ENCODE measurements around the gene TBK1.

The TBK1 gene

GRCh38 chr12:64418209-64418608, 33.7 kb upstream of the TBK1 start:
- no peak for FAIRE-seq

GRCh38 chr12:64419696-64420095, 32.2 kb upstream of the TBK1 start:
- no peak for FAIRE-seq
- no peak for TF ChIP-seq SPI1 (IDR thresholded peaks at IDR 0.05; ENCODE audit: low read depth, low read length)
- TF ChIP-seq PAX5 (IDR thresholded peaks at IDR 0.05; ENCODE audit: insufficient read depth, low read length, severe bottlenecking): no peak
- no peak for TF ChIP-seq POLR2AphosphoS5 (IDR thresholded peaks at IDR 0.05; ENCODE audit: low read depth, low read length)
- no peak for TF ChIP-seq TAF1 (IDR thresholded peaks at IDR 0.05; ENCODE audit: low read depth, low read length)
- no peak for TF ChIP-seq POLR2A (IDR thresholded peaks at IDR 0.05; ENCODE audit: low read depth, low read length)
- no peak for TF ChIP-seq POU2F2 (IDR thresholded peaks at IDR 0.05; ENCODE audit: low read depth, low read length)
- DNase-seq (ENCODE audit: insufficient read length, low spot score): no peak

More at GRCh38 chr12:64418209-64418608, 33.7 kb upstream of the TBK1 start:
- DNase-seq (ENCODE audit: insufficient read length, low spot score): no peak
- TF ChIP-seq POLR2A (IDR thresholded peaks at IDR 0.05; ENCODE audit: low read depth, low read length) (no peak), SPI1 (IDR thresholded peaks at IDR 0.05; ENCODE audit: low read depth, low read length) (no peak), POLR2AphosphoS5 (IDR thresholded peaks at IDR 0.05; ENCODE audit: low read depth, low read length) (no peak), PAX5 (IDR thresholded peaks at IDR 0.05; ENCODE audit: insufficient read depth, low read length, severe bottlenecking) (no peak), POU2F2 (IDR thresholded peaks at IDR 0.05; ENCODE audit: low read depth, low read length) (no peak), TAF1 (IDR thresholded peaks at IDR 0.05; ENCODE audit: low read depth, low read length) (no peak)

- DNase-seq (ENCODE audit: insufficient read length, low spot score) (no peak), FAIRE-seq (no peak)
- no peak for TF ChIP-seq TAF1 (IDR thresholded peaks at IDR 0.05; ENCODE audit: low read depth, low read length)
- no peak for TF ChIP-seq PAX5 (IDR thresholded peaks at IDR 0.05; ENCODE audit: insufficient read depth, low read length, severe bottlenecking)
- TF ChIP-seq POLR2A (IDR thresholded peaks at IDR 0.05; ENCODE audit: low read depth, low read length): no peak
- TF ChIP-seq POU2F2 (IDR thresholded peaks at IDR 0.05; ENCODE audit: low read depth, low read length): no peak
- no peak for TF ChIP-seq POLR2AphosphoS5 (IDR thresholded peaks at IDR 0.05; ENCODE audit: low read depth, low read length)
- TF ChIP-seq SPI1 (IDR thresholded peaks at IDR 0.05; ENCODE audit: low read depth, low read length): no peak
These were observed 23.9 kb upstream of the TBK1 start for GRCh38 chr12:64427988-64428387.

- TF ChIP-seq TAF1 (IDR thresholded peaks at IDR 0.05; ENCODE audit: low read depth, low read length): no peak
- no peak for TF ChIP-seq POLR2A (IDR thresholded peaks at IDR 0.05; ENCODE audit: low read depth, low read length)
- no peak for TF ChIP-seq SPI1 (IDR thresholded peaks at IDR 0.05; ENCODE audit: low read depth, low read length)
- FAIRE-seq: no peak
- no peak for DNase-seq (ENCODE audit: insufficient read length, low spot score)
These were observed 23.0 kb upstream of the TBK1 start for GRCh38 chr12:64428956-64429355.

- DNase-seq (ENCODE audit: insufficient read length, low spot score) (no peak), FAIRE-seq (no peak)
- TF ChIP-seq TAF1 (IDR thresholded peaks at IDR 0.05; ENCODE audit: low read depth, low read length): no peak
- TF ChIP-seq POLR2A (IDR thresholded peaks at IDR 0.05; ENCODE audit: low read depth, low read length): no peak
These were observed 21.0 kb upstream of the TBK1 start for GRCh38 chr12:64430886-64431285.

GRCh38 chr12:64431791-64432190, 20.1 kb upstream of the TBK1 start:
- no peak for FAIRE-seq
- TF ChIP-seq SPI1 (IDR thresholded peaks at IDR 0.05; ENCODE audit: low read depth, low read length) (no peak), PAX5 (IDR thresholded peaks at IDR 0.05; ENCODE audit: insufficient read depth, low read length, severe bottlenecking) (no peak), TAF1 (IDR thresholded peaks at IDR 0.05; ENCODE audit: low read depth, low read length) (no peak), POLR2AphosphoS5 (IDR thresholded peaks at IDR 0.05; ENCODE audit: low read depth, low read length) (no peak), POU2F2 (IDR thresholded peaks at IDR 0.05; ENCODE audit: low read depth, low read length) (no peak), POLR2A (IDR thresholded peaks at IDR 0.05; ENCODE audit: low read depth, low read length) (no peak)
- no peak for DNase-seq (ENCODE audit: insufficient read length, low spot score)

- no peak for FAIRE-seq
- DNase-seq (ENCODE audit: insufficient read length, low spot score): no peak
- TF ChIP-seq POLR2A (IDR thresholded peaks at IDR 0.05; ENCODE audit: low read depth, low read length): no peak
- TF ChIP-seq PAX5 (IDR thresholded peaks at IDR 0.05; ENCODE audit: insufficient read depth, low read length, severe bottlenecking): no peak
- no peak for TF ChIP-seq SPI1 (IDR thresholded peaks at IDR 0.05; ENCODE audit: low read depth, low read length)
- no peak for TF ChIP-seq TAF1 (IDR thresholded peaks at IDR 0.05; ENCODE audit: low read depth, low read length)
- TF ChIP-seq POU2F2 (IDR thresholded peaks at IDR 0.05; ENCODE audit: low read depth, low read length): no peak
- TF ChIP-seq POLR2AphosphoS5 (IDR thresholded peaks at IDR 0.05; ENCODE audit: low read depth, low read length): no peak
These were observed 18.0 kb upstream of the TBK1 start for GRCh38 chr12:64433915-64434314.

GRCh38 chr12:64440100-64440499, 11.8 kb upstream of the TBK1 start:
- peak; percentile 16 for FAIRE-seq
- no peak for DNase-seq (ENCODE audit: insufficient read length, low spot score)
- TF ChIP-seq PAX5 (IDR thresholded peaks at IDR 0.05; ENCODE audit: insufficient read depth, low read length, severe bottlenecking): no peak

GRCh38 chr12:64445490-64445889, 6.4 kb upstream of the TBK1 start:
- FAIRE-seq: no peak
- DNase-seq (ENCODE audit: insufficient read length, low spot score): no peak
- no peak for TF ChIP-seq POLR2AphosphoS5 (IDR thresholded peaks at IDR 0.05; ENCODE audit: low read depth, low read length)
- no peak for TF ChIP-seq PAX5 (IDR thresholded peaks at IDR 0.05; ENCODE audit: insufficient read depth, low read length, severe bottlenecking)

GRCh38 chr12:64446295-64446694, 5.6 kb upstream of the TBK1 start:
- TF ChIP-seq TAF1 (IDR thresholded peaks at IDR 0.05; ENCODE audit: low read depth, low read length): no peak
- TF ChIP-seq PAX5 (IDR thresholded peaks at IDR 0.05; ENCODE audit: insufficient read depth, low read length, severe bottlenecking): no peak
- TF ChIP-seq POLR2AphosphoS5 (IDR thresholded peaks at IDR 0.05; ENCODE audit: low read depth, low read length): no peak
- no peak for TF ChIP-seq POLR2A (IDR thresholded peaks at IDR 0.05; ENCODE audit: low read depth, low read length)
- no peak for TF ChIP-seq POU2F2 (IDR thresholded peaks at IDR 0.05; ENCODE audit: low read depth, low read length)
- TF ChIP-seq SPI1 (IDR thresholded peaks at IDR 0.05; ENCODE audit: low read depth, low read length): no peak
- FAIRE-seq: no peak
- no peak for DNase-seq (ENCODE audit: insufficient read length, low spot score)

GRCh38 chr12:64450057-64450640, 1.8 kb upstream of the TBK1 start:
- FAIRE-seq (no peak), DNase-seq (ENCODE audit: insufficient read length, low spot score) (no peak)
- TF ChIP-seq TAF1 (IDR thresholded peaks at IDR 0.05; ENCODE audit: low read depth, low read length) (no peak), PAX5 (IDR thresholded peaks at IDR 0.05; ENCODE audit: insufficient read depth, low read length, severe bottlenecking) (no peak), SPI1 (IDR thresholded peaks at IDR 0.05; ENCODE audit: low read depth, low read length) (no peak), POLR2A (IDR thresholded peaks at IDR 0.05; ENCODE audit: low read depth, low read length) (no peak), POU2F2 (IDR thresholded peaks at IDR 0.05; ENCODE audit: low read depth, low read length) (no peak), POLR2AphosphoS5 (IDR thresholded peaks at IDR 0.05; ENCODE audit: low read depth, low read length) (no peak)

Data from GM12891 (cell line).